ENCODE data around the gene TFEB.

The TFEB gene

GRCh38 chr6:41704656-41705310 is 30.6 kb downstream of the TFEB start:
- DNase-seq: no peak

DNA sequence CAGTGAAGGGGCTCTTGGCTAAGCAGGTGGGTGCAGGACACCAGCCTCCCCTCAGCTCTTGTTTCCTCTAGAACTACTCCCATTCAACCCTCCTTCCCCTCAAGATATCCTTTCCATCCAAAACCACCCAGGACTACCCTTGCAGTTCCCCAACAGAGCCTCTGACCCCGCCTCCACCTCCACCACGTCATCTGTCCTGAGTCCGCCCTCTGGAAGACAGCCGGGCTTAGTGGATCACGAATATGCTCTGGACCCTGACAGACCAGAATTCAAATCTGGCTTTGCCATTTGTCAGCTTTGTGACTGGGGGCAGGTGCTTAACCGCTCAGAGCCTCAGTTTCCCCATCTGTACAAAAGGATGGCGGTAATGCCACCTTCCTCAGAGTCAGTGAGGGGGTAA is 31.4 kb downstream of the TFEB start:
- no peak for DNase-seq

DNA sequence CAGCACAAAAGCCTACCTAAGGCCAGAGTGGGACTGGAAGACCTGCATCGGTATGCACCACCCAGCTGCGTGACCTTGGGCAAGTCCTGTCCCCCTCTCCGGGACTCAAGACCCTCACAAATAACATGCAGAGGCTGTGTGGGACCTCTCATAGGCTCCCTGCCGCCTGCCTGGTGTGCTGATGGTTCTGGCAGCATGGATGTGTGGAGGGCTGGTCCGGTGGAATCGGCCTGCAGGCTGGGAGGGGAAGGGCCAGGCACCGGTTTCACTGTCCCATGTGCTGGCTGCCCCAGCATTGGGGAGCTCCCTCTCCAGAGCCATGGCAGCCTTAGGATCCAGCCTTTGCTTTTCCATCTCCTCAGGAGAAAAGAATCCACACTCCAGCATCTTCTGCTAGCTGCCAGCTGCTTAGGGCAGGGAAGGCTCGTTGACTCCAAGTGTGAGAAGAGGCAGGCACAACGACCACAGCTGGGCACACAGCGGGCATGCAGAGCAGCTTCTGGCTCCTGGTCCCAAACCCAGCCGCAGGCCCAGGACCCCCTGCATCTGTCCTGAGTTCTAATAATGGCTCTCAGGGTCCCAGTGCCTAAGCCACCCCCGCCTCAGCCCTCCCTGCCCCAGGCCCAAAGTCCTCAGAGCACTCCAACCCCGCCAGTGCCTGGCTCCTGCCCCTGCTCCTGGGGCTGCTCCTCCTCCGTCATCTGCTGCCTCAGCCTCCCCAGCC is 32.5 kb downstream of the TFEB start:
- DNase-seq: no peak

- DNase-seq: no peak
Measured at GRCh38 chr6:41702089-41702745, 33.2 kb downstream of the TFEB start.

- DNase-seq: no peak
Measured at GRCh38 chr6:41700463-41701347, 34.7 kb downstream of the TFEB start.

- DNase-seq: no peak
Measured at GRCh38 chr6:41699063-41699462, 36.3 kb downstream of the TFEB start.

DNA sequence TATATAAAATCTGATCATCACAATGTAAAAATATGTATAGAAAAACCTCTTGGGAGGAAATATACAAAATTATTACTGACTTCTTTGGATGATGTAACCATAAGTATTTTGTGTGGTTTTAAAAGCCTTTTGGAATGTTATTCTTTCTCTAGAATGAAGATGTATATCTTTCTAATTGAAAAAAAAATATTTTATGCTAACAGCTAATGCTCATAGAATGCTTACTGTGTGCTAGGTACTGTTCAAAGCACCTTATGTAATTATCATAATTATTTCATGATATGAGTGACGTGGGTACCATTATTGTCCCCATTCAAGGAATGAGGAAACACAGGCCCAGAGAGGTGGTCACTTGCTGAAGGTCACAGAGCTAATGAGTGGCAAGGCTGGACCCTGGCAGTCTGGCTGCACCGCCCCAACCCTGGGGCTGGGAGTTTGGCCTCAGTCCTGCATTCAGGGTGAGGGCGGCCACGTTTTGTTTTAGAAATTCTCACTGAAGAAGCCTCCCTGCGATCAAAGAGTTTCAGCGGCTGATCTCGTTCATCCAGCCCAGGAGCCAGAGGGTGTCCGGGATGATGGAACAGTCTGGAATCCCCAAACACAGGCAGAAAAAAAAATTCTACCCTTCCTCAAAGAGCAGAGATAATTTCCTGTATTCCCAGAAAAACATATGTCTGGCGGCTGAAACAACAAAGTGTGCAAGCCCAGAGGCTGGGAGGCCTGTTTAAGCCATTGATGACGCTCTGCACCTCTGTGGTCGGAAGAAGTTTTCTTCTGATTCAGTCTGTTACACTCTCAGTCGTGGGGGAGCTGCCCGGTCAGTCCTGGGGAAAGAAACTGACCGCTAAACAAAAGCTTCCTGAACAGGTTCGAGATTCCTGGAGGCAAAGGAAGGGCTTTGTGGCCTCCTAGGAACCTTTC is 37.3 kb downstream of the TFEB start:
- no peak for DNase-seq

DNA sequence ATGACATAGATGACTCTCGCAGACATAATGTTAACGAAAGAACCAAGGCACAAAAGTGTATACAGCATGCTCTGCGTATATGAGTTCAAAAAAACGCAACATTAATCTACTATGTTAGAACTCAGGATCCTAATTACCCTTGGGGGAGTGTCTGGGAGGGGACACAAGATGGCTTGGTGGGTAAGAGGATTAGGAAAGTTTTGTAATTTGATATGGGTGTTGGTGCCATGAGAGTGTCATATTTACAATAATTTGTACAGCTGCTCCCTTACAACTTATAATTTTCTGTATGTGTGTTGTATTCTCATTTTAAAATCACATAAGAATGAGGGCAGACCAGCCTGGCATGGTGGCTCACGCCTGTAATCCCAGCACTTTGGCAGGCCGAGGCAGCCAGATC is 38.6 kb downstream of the TFEB start:
- DNase-seq: no peak

- DNase-seq: no peak
Measured at GRCh38 chr6:41695825-41696224, 39.6 kb downstream of the TFEB start.

DNA sequence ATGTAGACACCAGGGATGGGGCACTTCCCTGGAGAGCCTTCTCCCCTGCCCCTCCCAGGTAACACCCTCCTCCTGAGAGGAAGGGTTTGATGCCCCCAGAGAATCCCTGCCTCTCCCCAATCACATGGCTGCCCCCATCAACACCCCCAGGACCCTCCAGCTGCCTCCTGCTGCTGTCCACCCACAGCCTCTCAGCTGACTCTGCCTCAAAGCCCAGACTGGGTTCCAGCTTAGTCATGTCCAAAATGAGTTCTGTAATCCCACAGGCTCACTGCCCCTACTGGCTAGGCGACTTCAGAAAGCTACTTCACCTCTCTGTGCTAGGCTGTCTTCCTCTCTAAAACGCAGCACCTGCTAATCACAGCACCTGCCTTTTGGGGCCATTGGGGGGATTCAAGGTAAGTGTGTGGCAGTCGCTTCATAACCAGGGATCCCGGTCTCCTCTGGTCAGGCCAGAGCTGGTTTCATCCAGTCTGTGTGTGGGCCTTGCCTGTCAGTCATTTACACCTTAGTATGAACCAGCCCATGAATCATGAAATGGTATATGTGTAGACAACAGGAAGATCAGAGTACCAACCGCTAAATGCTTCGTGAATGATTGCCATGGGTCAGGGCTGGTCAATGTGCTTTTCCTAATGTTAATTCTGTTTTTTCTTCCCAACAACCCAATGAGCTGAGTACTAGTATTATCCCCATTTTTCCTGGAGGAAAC is 40.4 kb downstream of the TFEB start:
- peak; percentile 13 for DNase-seq

- no peak for DNase-seq
Measured at GRCh38 chr6:41693281-41694240, 41.8 kb downstream of the TFEB start.

DNA sequence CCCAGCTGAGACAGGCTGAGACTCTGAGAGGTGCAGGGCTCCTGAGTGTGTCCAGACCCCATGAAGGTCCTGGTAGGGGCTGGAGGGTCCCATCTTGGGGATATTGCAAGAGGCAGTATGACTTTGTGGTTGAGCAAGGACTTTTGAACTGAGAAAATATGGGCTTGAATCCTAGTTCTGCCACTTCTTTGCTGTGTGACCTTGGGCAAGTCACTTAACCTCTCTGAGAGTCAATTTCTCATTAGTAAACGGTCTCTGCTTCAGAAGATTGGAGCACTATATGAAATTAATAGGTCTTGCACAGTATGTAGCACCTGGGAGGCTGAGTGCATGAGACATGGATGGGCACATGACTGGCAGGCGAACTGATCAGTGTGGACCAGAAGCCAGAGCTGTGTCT is 42.7 kb downstream of the TFEB start:
- no peak for DNase-seq

DNA sequence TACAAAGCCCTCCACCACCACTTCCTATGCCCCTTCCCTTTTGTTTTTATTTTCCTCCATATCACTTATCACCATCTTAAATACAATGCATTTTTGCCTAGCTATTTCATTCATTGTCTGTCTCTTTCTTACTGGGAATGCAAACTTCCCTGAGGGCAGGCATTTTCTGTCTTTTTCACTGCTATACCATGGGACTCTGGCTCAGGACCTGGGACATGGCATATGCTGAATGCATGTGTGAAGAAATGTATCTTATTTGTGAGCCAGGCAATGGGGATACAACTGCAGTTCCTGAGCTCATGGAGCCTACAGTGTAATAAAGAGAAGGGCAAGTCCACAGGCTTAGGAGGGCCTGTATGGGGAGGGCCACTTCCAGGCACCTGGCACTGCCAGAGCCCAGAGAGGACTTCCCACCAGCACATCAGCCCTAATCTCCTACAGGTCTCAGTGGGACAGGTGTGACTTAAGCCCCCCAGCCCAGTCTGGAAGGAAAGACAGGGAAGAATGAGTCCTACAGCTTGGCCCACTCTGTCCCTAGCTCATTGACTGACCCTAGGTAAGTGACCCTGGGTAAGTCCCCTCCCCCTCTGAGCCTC is 43.2 kb downstream of the TFEB start:
- no peak for DNase-seq

- no peak for DNase-seq
Measured at GRCh38 chr6:41691426-41692079, 43.9 kb downstream of the TFEB start.

- no peak for DNase-seq
Measured at GRCh38 chr6:41690541-41691330, 44.7 kb downstream of the TFEB start.

GRCh38 chr6:41689171-41690008 is 46.0 kb downstream of the TFEB start:
- DNase-seq: no peak

DNA sequence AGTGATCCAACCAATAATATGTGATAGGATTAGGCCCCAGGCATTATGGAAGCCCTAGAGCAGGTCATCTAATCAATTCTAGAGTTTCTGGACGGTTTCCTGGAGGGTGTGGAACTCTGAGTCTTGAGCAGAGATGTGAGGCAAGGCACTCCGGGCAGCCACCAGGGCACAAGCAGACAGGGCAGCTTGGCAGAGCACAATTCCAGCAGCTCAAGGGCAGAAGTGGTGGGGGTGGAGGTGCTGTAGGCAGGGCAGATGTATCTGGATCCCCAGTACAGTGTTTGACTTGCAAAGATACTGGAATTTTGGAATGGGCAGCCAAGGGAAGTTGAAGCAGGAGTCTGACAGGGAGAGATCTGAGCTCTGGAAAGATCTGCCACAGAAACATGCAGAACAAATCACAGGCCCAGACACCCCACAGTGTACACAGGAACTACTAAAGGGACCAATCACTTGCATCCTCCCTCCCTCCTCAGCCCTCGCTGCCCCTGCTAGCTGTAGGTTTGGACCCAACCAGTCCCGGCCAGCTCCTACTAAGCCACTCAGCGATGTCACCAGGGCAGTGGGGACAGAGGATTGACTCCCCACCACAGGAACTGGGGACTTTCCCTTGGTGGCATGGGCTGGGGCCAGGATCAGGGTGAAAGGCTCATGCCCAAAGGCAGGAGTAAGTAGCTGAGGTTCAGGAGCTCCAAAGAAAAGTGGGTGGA is 47.0 kb downstream of the TFEB start:
- no peak for DNase-seq

Measured in DMS53 (cell line).